Skeletal muscle tissue (tissue), 4 donors: ENCODE measurements around the gene ASCL2. TPM values are rescaled to one million over a fixed set of nuclear protein-coding genes. Genes with fewer than 3 reads are reported as not detected.

Experiments
- H3K27ac ChIP-seq: one replicate; pipeline ENCODE4 v1.7.0; 2013; ENCODE audit warnings: mild to moderate bottlenecking, low read depth, low read length, inconsistent platforms
- H3K27me3 ChIP-seq, 3 donors: one replicate each; pipeline ENCODE4 v1.7.0; 2013; ENCODE audit warnings: low read length in 3 of 3; ENCODE audit not compliant: control insufficient read depth in 3 of 3, insufficient read depth in 3 of 3
- H3K36me3 ChIP-seq, 3 donors: one replicate each; pipeline ENCODE4 v1.7.0; 2013; ENCODE audit warnings: low read length in 3 of 3; ENCODE audit not compliant: control insufficient read depth in 3 of 3, insufficient read depth in 3 of 3
- H3K4me1 ChIP-seq, 3 donors: one replicate each; pipeline ENCODE4 v1.7.0; 2013; ENCODE audit warnings: low read length in 3 of 3, mild to moderate bottlenecking in 3 of 3; ENCODE audit not compliant: control insufficient read depth in 3 of 3, insufficient read depth in 3 of 3
- H3K4me3 ChIP-seq, 3 donors: one replicate each; pipeline ENCODE4 v1.7.0; 2013; ENCODE audit warnings: low read length in 3 of 3
- H3K9ac ChIP-seq, 3 donors: one replicate each; pipeline ENCODE4 v1.7.0; 2013; ENCODE audit warnings: low read length in 3 of 3, mild to moderate bottlenecking in 3 of 3, moderate library complexity in 2 of 3, low read depth in 1 of 3
- H3K9me3 ChIP-seq, 3 donors: one replicate each; pipeline ENCODE4 v1.7.0; 2013; ENCODE audit warnings: low read length in 3 of 3; ENCODE audit not compliant: control insufficient read depth in 3 of 3
- total RNA-seq: library from RNA; depleted of rRNA; stranded (reverse); fragments of >200 nt; gene quantifications from one replicate; pipeline ENCODE4 v1.2.3, GENCODE V29; 2014
- donor health status: Osteomylitis.

Gene ASCL2
- total RNA-seq, 1 donor from 2014 or later, result not detected

GRCh38 chr11:2297623-2298030, 27.2 kb upstream of the ASCL2 start:
- no peak overlapping the region for H3K4me3 ChIP-seq
- H3K36me3 ChIP-seq, result no peaks in the 10 kb centered on the region
- H3K4me1 ChIP-seq, result peaks cover 0 to under 1% (median 0%) of the 10 kb centered on the region in 3 donors
- peaks cover 0 to 15% (median 9%) of the 10 kb centered on the region in 3 donors for H3K27me3 ChIP-seq
- no peak overlapping the region for H3K27ac ChIP-seq
- H3K9me3 ChIP-seq, result no peaks in the 10 kb centered on the region
- H3K9ac ChIP-seq, result no peak overlapping the region

GRCh38 chr11:2296913-2297622, 26.7 kb upstream of the ASCL2 start:
- Histone ChIP-seq H3K4me1 (no peaks in the 10 kb centered on the region), H3K9ac (no peak overlapping the region), H3K4me3 (no peak overlapping the region), H3K36me3 (no peaks in the 10 kb centered on the region), H3K9me3 (no peaks in the 10 kb centered on the region), H3K27ac (no peak overlapping the region), H3K27me3 (peaks cover 0 to 15% (median 9%) of the 10 kb centered on the region in 3 donors)

GRCh38 chr11:2295971-2296912, 25.9 kb upstream of the ASCL2 start:
- H3K4me3 ChIP-seq, result no peak overlapping the region
- no peaks in the 10 kb centered on the region for H3K4me1 ChIP-seq
- H3K27ac ChIP-seq, result no peak overlapping the region
- no peaks in the 10 kb centered on the region for H3K36me3 ChIP-seq
- no peaks in the 10 kb centered on the region for H3K9me3 ChIP-seq
- no peak overlapping the region for H3K9ac ChIP-seq
- H3K27me3 ChIP-seq, result peaks cover 0 to 15% (median 9%) of the 10 kb centered on the region in 3 donors

- Histone ChIP-seq H3K27me3 (peaks cover 6 to 23% (median 18%) of the 10 kb centered on the region in 3 donors), H3K4me3 (no peak overlapping the region), H3K4me1 (peaks cover 0 to 2% (median 0%) of the 10 kb centered on the region in 3 donors), H3K9ac (no peak overlapping the region), H3K9me3 (no peaks in the 10 kb centered on the region), H3K36me3 (no peaks in the 10 kb centered on the region), H3K27ac (no peak overlapping the region)
Observed at GRCh38 chr11:2294926-2295290, 24.5 kb upstream of the ASCL2 start.

- Histone ChIP-seq H3K27ac (no peak overlapping the region), H3K36me3 (no peaks in the 10 kb centered on the region), H3K4me1 (peaks cover 0 to 2% (median 0%) of the 10 kb centered on the region in 3 donors), H3K4me3 (no peak overlapping the region), H3K9ac (no peak overlapping the region), H3K9me3 (no peaks in the 10 kb centered on the region), H3K27me3 (peaks cover 12 to 24% (median 24%) of the 10 kb centered on the region in 3 donors)
Observed at GRCh38 chr11:2293984-2294925, 23.9 kb upstream of the ASCL2 start.

- H3K9me3 ChIP-seq, result no peaks in the 10 kb centered on the region
- H3K9ac ChIP-seq, result no peak overlapping the region
- H3K4me3 ChIP-seq, result no peak overlapping the region
- peaks cover 0 to 4% (median 0%) of the 10 kb centered on the region in 3 donors for H3K4me1 ChIP-seq
- peaks cover 14 to 29% (median 27%) of the 10 kb centered on the region in 3 donors for H3K27me3 ChIP-seq
- no peak overlapping the region for H3K27ac ChIP-seq
- H3K36me3 ChIP-seq, result no peaks in the 10 kb centered on the region
Observed at GRCh38 chr11:2293531-2293971, 23.2 kb upstream of the ASCL2 start.

- H3K27me3 ChIP-seq, result peaks cover 27 to 38% (median 28%) of the 10 kb centered on the region in 3 donors
- no peak overlapping the region for H3K4me3 ChIP-seq
- no peak overlapping the region for H3K9ac ChIP-seq
- H3K36me3 ChIP-seq, result no peaks in the 10 kb centered on the region
- no peak overlapping the region for H3K27ac ChIP-seq
- no peaks in the 10 kb centered on the region for H3K9me3 ChIP-seq
- peaks cover 0 to 4% (median 0%) of the 10 kb centered on the region in 3 donors for H3K4me1 ChIP-seq
Observed at GRCh38 chr11:2290351-2290841, 20.0 kb upstream of the ASCL2 start.

- no peak overlapping the region for H3K27ac ChIP-seq
- H3K4me3 ChIP-seq, result no peak overlapping the region
- peaks cover 27 to 39% (median 31%) of the 10 kb centered on the region in 3 donors for H3K27me3 ChIP-seq
- no peaks in the 10 kb centered on the region for H3K9me3 ChIP-seq
- H3K4me1 ChIP-seq, result peaks cover 0 to 4% (median 0%) of the 10 kb centered on the region in 3 donors
- no peaks in the 10 kb centered on the region for H3K36me3 ChIP-seq
- no peak overlapping the region for H3K9ac ChIP-seq
Observed at GRCh38 chr11:2289859-2290258, 19.5 kb upstream of the ASCL2 start.

GRCh38 chr11:2289350-2289749, 19.0 kb upstream of the ASCL2 start:
- H3K27ac ChIP-seq, result no peak overlapping the region
- peaks cover 0 to 4% (median 0%) of the 10 kb centered on the region in 3 donors for H3K4me1 ChIP-seq
- no peak overlapping the region for H3K9ac ChIP-seq
- no peaks in the 10 kb centered on the region for H3K36me3 ChIP-seq
- H3K4me3 ChIP-seq, result no peak overlapping the region
- H3K9me3 ChIP-seq, result no peaks in the 10 kb centered on the region
- peaks cover 27 to 39% (median 33%) of the 10 kb centered on the region in 3 donors for H3K27me3 ChIP-seq
